MCF 10A (cell line): Measurements from ENCODE around the gene THSD1. TPM values are rescaled to one million over a fixed set of nuclear protein-coding genes. Genes with fewer than 3 reads are reported as not detected.
A peak's percentile ranks its signal among the peaks of the same experiment; 100 is the strongest.

Experiments used
- BruUV-seq: library from RNA; stranded (reverse); fragments of 400-500 nt; replicated peaks from 2 replicates; lab custom pipeline; 2021; lab: Mats Ljungman, UMichigan
- CTCF ChIA-PET: fragments of 300-600 bp; sonication (Branson Sonifier 250); formaldehyde crosslinking; extraction: SDS; loops from one replicate; lab custom pipeline; 2021; ENCODE audit warnings: antibody characterized with exemption, inconsistent platforms; lab: Yijun Ruan, JAX
- POLR2A ChIA-PET: fragments of 300-600, 350-650 bp; sonication (Branson Sonifier 250); formaldehyde crosslinking; extraction: SDS; loops from one replicate; lab custom pipeline; 2020; ENCODE audit warnings: antibody characterized with exemption, inconsistent platforms; lab: Yijun Ruan, JAX
- DNase-seq: peaks from one replicate; pipeline ENCODE4 v3.0.0-alpha.2; 2018; ENCODE audit not compliant: unreplicated experiment
- H3K27ac Mint-ChIP-seq: one replicate; pipeline ENCODE4 v1.8.0; 2022; ENCODE audit warnings: mild to moderate bottlenecking, low read depth, mixed read lengths; ENCODE audit not compliant: unreplicated experiment
- H3K27me3 Mint-ChIP-seq: one replicate; pipeline ENCODE4 v1.8.0; 2022; ENCODE audit warnings: mixed read lengths; ENCODE audit not compliant: insufficient read depth, unreplicated experiment
- H3K36me3 Mint-ChIP-seq: one replicate; pipeline ENCODE4 v1.8.0; 2022; ENCODE audit warnings: mild to moderate bottlenecking, moderate library complexity, mixed read lengths; ENCODE audit not compliant: insufficient read depth, unreplicated experiment
- H3K4me1 Mint-ChIP-seq: one replicate; pipeline ENCODE4 v1.8.0; 2022; ENCODE audit warnings: mixed read lengths; ENCODE audit not compliant: insufficient read depth, unreplicated experiment
- H3K4me3 Mint-ChIP-seq: one replicate; pipeline ENCODE4 v1.8.0; 2022; ENCODE audit warnings: mild to moderate bottlenecking, moderate library complexity, mixed read lengths; ENCODE audit not compliant: unreplicated experiment
- H3K9me3 Mint-ChIP-seq: one replicate; pipeline ENCODE4 v1.8.0; 2022; ENCODE audit warnings: mixed read lengths; ENCODE audit not compliant: unreplicated experiment
- intact Hi-C: fragments of 100-400 bp; cut with micrococcal nuclease; formaldehyde crosslinking; loops from 2 replicates; pipeline ENCODE4 v1.14.1; 2022
- total RNA-seq: library from RNA; stranded (reverse); gene quantifications from 2 replicates; pipeline ENCODE4 v1.2.3, GENCODE V29; 2022
- TF ChIP-seq, protein P1 (sequence below): fragments of 200-600 bp; IDR thresholded peaks from one replicate; pipeline ENCODE4 v1.8.0; 2022; ENCODE audit warnings: antibody characterized with exemption, mild to moderate bottlenecking; ENCODE audit not compliant: unreplicated experiment

THSD1 gene
- total RNA-seq, 1 experiment from 2014 or later, result 16.7 TPM

DNA sequence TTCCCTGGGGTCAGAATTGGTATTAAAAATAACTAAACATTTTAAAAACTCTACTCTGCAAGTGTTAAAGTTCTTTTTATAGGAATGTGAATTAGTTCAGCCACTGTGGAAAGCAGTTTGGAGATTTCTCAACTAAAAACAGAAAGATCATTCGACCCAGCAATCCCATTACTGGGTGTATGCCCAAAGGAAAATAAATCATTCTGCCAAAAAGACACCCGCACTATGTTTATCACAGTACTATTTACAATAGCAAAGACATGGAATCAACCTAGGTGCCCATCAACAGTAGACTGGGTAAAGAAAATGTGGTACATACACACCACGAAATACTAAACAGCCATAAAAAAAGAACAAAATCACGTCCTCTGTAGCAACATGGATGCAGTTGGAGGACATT lies 657 bp upstream of the THSD1 start:
- no peaks in the 10 kb centered on the region for H3K9me3 Mint-ChIP-seq
- H3K36me3 Mint-ChIP-seq, result peaks cover 36% of the 10 kb centered on the region
- ChIA-PET POLR2A (interaction anchor here (0.6 to 5.3 kb wide), 5 partner anchors 9 to 63 kb away, joined by 4 to 52 read pairs (median 20); partner anchors contain the start of gene VPS36), CTCF (interaction anchor here (1.3 to 2.3 kb wide), 2 partner anchors 44 to 63 kb away, joined by 6 to 8 read pairs; partner anchors contain the start of gene VPS36)
- H3K4me1 Mint-ChIP-seq, result peaks cover 11% of the 10 kb centered on the region
- no peaks in the 10 kb centered on the region for H3K27me3 Mint-ChIP-seq
- TF ChIP-seq, protein P1, sequence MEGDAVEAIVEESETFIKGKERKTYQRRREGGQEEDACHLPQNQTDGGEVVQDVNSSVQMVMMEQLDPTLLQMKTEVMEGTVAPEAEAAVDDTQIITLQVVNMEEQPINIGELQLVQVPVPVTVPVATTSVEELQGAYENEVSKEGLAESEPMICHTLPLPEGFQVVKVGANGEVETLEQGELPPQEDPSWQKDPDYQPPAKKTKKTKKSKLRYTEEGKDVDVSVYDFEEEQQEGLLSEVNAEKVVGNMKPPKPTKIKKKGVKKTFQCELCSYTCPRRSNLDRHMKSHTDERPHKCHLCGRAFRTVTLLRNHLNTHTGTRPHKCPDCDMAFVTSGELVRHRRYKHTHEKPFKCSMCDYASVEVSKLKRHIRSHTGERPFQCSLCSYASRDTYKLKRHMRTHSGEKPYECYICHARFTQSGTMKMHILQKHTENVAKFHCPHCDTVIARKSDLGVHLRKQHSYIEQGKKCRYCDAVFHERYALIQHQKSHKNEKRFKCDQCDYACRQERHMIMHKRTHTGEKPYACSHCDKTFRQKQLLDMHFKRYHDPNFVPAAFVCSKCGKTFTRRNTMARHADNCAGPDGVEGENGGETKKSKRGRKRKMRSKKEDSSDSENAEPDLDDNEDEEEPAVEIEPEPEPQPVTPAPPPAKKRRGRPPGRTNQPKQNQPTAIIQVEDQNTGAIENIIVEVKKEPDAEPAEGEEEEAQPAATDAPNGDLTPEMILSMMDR, result no peak
- intact Hi-C loops, result no loop called here
- no peak for DNase-seq
- H3K4me3 Mint-ChIP-seq, result peak overlapping the region; percentile 86
- H3K27ac Mint-ChIP-seq, result peak overlapping the region; percentile 82
- TSS peak; percentile 27 for BruUV-seq

DNA sequence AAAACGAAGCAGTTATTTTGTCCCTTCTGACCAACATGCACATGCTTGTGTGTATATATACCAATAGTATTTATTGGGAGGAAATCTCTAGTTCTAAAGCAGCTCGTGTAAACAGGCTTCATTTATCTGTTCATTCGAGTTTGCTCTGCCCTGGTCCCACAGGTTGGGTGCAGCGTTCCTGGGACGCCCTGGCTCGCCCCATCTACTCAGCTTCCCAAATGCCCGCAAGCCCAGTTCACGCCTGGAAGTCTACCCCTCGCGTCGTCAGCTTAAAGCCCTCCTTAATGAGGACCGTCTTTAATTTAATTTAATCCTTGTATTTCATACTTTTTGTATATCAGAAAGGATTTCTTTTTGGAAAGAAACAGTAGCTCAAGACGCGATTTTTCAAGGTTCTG lies 604 bp downstream of the THSD1 start:
- TSS peak; percentile 40 for BruUV-seq
- peak; percentile 35 for DNase-seq
- Mint-ChIP-seq H3K27ac (peak overlapping the region; percentile 82), H3K27me3 (no peaks in the 10 kb centered on the region), H3K4me3 (peak overlapping the region; percentile 86), H3K4me1 (peaks cover 10% of the 10 kb centered on the region), H3K36me3 (peaks cover 30% of the 10 kb centered on the region), H3K9me3 (no peaks in the 10 kb centered on the region)
- ChIA-PET POLR2A (interaction anchor here (0.7 to 5.3 kb wide), 13 partner anchors 11 to 247 kb away, joined by 3 to 52 read pairs (median 6); partner anchors contain the start of genes SUGT1 and VPS36), CTCF (interaction anchor here (0.6 to 2.4 kb wide), 8 partner anchors 11 to 1118 kb away, joined by 3 to 27 read pairs (median 4); partner anchors contain the start of gene VPS36)
- TF ChIP-seq, protein P1, result no peak
- intact Hi-C loops, result loop anchor here (2.0 kb wide), 2 partner anchors 45 to 57 kb away; partner anchors contain the start of gene VPS36

DNA sequence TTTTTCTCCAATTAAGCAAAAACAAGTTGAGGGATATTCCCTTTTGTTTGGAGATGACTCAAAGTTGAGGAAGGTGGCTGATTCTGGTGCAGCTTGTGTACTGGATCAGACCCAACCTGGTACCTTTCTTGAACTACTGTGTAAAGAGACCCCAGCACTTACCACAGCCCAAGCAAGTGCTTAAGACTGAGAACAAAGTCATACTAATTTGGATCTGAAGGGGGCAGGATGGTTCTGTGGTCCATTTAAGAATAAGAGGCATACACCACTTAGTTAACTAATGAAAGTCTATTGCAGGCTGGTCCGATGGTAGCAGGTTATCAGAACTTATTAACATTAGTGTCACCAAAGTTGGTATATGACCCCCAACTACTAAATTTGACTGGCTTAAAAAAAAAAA lies 6.3 kb downstream of the THSD1 start:
- BruUV-seq, result no TSS peak
- TF ChIP-seq, protein P1, result no peak
- intact Hi-C loops, result no loop called here
- Mint-ChIP-seq H3K4me1 (peaks cover 14% of the 10 kb centered on the region), H3K27ac (no peak overlapping the region), H3K36me3 (peaks cover 31% of the 10 kb centered on the region), H3K27me3 (no peaks in the 10 kb centered on the region), H3K9me3 (no peaks in the 10 kb centered on the region), H3K4me3 (no peak overlapping the region)
- POLR2A ChIA-PET, result interaction anchor here (0.8 to 1.4 kb wide), 2 partner anchors 47 to 57 kb away, joined by 3 to 5 read pairs; no protein-coding TSS in a partner anchor
- CTCF ChIA-PET, result interaction anchor here (1.0 to 2.1 kb wide), 2 partner anchors 49 to 51 kb away, joined by 3 to 6 read pairs; partner anchors contain the start of gene VPS36
- DNase-seq, result peak; percentile 42

DNA sequence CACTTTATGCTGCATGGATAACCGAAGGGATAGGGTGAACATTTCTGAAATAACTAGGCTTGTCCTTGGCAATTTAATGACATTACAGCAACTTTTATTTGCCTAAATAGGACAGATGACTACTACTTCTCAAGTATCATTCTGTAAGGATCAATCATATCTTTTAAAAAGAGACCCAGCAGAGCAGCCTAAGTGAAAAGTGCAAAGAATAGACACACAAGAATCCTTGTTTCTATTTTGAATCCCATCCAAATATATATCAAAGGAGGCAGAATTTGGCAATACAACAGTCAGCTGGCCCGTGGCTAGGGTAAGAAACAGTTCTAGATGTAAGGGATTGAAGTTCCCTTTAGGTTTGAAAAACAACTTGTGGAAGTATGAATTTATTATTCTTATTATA lies 6.9 kb downstream of the THSD1 start:
- intact Hi-C loops, result no loop called here
- Mint-ChIP-seq H3K27ac (no peak overlapping the region), H3K36me3 (peaks cover 31% of the 10 kb centered on the region), H3K9me3 (no peaks in the 10 kb centered on the region), H3K4me3 (no peak overlapping the region), H3K4me1 (peaks cover 14% of the 10 kb centered on the region), H3K27me3 (no peaks in the 10 kb centered on the region)
- ChIA-PET POLR2A (no interaction called here), CTCF (interaction anchor here (2.1 kb wide), 1 partner anchor 51 kb away, joined by 6 read pairs; the partner anchor contains the start of gene VPS36)
- DNase-seq, result no peak
- TF ChIP-seq, protein P1, result no peak
- BruUV-seq, result no TSS peak
